NCI-H82 (cell line): Measurements from ENCODE around the gene EIF4B.

Experiments used
- DNase-seq: peaks from one replicate; lab custom pipeline; 2025; lab: John Stamatoyannopoulos, UW

Gene EIF4B

DNA sequence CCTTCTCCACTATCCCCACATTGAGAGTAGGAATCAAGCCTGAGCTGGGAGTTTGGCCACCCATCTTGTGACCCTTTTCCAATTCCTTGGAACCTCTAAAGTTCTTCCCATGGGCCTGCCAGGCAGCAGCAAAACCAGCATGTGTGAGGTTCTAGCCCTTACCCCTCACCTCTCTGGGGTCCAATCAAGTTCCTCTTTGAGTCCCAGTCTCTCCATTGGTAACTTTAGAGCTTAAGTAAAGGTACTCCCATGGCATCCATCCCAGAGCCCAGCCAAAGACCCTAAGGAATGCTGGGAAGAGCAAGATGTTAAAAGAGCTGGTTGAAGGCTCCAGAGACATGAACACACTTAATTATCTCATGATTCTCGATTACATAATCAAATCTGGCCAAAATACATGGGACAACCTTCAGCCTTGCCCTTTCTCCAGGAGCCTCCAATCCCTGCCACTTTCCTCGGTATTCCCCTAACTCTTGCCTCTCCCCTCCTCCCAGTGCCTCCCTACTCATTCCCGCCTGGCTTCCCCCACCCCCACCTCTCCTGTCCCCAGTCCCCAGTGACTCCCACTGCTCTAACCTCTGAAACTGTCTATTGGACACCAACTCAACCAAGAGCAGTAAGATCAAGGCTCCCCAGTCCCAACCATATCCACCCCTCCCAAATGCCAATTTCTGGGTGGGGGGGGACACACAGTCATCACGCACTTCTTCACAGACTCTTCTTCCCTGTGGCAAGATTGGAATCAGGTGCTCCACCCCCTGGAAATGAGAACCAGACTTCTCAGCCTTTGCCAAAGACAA is 38.8 kb downstream of the EIF4B start:
- no peak for DNase-seq

DNA sequence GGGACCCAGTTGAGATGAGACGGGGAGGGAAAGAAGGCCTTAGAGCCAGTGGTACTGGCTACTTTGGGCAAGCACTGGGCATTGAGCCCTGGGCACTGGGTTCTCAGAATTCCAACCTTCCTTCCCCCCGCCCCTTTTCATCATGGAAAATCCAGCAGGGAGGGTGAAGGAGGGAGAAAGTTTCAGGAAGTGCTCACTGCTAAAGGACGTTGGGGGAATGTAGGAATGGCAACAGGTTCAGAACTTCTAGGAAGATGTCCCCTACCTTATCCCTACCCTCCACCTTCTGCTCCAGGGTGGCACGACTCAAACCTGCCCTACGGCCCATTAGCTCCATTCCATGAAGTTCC is 39.4 kb downstream of the EIF4B start:
- no peak for DNase-seq

DNA sequence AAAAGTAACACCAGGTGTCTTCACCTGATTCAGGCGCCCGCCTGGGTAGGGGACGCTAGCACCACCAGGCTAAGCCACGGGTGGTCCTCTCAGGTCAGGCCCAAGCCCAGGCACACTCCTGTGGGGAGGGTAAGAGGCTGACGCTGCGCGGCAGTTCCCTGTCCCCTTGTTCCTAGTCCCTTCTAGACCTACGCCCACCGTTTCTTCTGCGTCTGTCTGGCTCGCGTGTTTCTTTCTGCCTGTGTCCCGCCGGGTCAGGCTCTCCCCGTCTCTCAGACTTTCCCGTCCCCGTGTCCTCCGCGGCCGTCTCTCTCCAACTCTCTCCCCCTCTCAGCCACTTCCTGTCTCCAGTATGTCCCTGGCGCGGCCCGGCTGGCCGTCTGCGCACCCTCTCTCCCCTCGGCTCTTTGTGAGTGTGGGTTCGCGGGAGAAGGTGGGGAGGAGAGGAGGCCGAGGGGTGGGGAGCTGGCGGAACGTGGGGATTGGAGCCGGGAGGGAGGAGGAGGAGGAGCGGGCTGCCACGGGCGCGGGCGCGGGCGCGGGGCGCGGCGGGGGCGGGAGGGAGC is 40.5 kb downstream of the EIF4B start:
- peak; percentile 78 for DNase-seq

DNA sequence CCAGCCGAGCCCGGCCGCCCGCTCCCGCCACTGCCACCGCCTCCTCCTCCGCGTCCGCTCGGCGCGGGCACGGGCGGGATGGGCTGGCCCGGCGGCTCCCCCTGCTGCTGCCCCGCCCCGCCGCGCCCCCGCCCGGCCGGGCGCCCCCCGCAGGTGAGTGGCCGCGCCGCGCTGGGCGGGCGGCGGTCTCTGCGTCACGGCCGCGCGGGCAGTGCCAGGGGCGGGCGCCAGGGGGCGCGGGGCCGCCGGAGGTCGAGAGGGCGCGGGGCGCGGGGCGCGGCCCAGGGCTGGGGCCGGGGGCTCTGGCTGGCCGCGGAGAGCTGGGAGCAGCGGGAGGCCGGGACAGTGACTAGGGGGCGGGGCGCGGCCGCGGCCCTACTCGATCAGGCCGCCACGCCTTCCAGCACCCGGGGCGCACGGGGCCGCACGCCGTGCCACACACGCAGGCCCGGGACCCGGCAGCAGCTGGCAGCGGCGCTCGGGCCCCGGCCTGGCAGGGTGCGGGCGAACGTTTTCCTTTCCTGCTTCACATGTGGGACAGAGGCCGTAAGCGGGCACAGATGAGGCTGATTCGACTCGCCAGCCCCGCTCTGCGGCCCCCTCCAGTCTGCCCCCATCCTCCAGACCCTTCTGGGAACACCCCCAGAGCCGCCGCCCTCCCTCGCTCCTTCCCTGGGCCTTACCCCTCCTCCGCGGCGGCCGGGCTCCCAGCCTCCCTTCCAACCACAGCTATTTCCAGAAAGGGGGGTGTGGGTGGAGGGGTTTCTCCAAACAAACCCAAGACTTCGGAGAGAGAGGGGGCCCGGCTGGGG is 41.2 kb downstream of the EIF4B start:
- DNase-seq, result peak; percentile 78

DNA sequence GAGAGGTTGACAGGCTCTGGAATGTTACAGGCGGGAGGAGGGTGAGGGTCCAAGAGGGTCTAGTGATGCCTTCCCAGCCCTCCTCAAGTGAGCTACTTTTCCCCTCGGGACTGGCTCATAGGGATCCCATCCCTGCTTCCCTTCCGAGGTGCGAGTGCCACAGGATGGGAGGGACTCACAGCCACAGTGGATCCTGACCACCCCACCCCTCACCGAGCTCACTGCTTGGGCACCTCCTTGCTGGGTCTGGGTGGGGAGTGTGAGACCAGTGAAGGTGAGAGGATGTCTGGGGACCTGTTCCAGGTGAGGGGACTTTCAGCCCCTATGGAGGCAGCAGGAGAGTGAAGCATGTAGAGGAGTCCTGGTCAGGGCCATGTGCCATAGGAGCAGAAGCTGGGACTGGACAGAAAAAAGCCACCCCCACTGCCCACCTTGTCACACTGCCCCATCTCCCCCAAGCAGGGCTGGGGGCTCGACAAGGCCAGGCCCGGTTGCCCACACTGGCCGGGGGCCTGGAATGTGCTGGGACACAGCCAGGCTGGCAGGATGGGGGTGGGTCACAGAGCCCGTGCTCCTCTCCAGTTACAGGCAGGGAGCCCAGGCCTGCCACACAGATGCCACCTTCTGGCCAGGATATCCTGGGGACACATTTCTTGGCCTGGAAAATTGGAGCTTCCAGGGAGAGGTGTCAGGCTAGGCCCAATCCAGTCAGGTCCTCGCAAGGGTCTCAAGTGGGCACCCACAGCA is 42.0 kb downstream of the EIF4B start:
- peak; percentile 47 for DNase-seq

DNA sequence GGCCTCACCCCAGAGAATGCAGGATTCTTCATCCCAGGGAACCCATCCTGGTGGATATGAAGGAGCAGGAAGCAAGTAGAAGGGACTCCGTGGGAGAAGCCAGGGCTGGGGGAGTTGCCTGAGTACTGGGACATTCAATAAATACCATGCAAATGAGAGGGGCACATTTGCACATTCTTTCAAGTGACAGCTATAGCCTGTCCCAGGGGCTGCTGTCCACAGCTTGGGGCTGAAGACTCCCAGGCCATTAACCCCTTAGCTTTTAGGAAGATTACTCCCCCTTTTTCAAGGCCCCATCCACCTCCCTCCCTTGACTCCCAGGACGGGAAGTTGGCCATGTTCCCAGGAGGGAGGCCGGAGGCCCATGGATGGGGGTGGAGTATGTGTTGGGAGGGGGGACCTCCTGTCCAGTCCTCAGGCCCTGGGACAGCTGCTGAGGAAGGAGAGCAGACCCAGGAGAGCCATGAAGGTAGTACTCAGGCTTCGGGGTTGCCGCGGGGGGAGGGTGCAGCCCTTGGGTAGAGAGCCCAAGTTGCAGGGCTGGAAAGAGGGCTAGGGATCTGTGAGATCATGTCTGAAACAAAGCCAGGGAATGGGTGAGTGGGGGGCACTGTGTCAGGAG is 42.6 kb downstream of the EIF4B start:
- no peak for DNase-seq

DNA sequence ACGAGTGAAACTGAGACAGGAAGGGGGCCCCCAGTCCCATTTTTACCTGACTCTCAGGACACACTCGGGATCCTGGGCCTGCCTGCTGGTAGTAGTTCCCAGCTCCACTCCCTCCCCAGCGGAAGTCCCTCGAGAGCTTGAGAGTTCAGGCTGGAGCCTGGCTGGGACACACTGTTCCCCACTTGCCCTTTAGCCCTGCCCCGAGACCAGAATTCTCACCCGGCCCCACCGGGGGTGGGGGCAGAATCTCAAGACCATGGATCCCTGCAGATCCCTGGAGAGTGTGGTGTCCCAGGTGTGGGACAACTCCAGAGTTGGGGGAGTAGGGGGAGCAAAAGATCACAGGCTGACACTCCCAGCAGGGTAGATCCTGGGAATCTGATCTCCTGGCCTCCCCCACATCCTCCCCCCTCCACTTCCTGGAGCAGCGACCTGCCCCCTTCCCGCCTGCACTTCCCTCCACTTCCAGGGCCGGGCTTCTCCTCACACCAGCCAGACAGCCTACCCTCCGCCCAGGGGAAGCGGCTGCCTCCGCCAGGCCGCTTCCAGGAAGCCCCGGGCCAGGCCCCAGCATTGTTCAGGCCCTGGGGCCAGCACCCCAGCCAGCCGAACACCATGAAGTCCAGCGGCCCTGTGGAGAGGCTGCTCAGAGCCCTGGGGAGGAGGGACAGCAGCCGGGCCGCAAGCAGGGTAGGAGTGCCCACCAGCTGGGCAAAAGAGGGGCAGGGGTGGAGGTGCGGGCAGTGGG is 43.5 kb downstream of the EIF4B start, which contains the start of gene TNS2:
TSS of gene TNS2 (plus strand) at position 495 of the 748 bp plus-strand sequence. CDS start at position 616, 121 bp downstream.
- peak; percentile 59 for DNase-seq

DNA sequence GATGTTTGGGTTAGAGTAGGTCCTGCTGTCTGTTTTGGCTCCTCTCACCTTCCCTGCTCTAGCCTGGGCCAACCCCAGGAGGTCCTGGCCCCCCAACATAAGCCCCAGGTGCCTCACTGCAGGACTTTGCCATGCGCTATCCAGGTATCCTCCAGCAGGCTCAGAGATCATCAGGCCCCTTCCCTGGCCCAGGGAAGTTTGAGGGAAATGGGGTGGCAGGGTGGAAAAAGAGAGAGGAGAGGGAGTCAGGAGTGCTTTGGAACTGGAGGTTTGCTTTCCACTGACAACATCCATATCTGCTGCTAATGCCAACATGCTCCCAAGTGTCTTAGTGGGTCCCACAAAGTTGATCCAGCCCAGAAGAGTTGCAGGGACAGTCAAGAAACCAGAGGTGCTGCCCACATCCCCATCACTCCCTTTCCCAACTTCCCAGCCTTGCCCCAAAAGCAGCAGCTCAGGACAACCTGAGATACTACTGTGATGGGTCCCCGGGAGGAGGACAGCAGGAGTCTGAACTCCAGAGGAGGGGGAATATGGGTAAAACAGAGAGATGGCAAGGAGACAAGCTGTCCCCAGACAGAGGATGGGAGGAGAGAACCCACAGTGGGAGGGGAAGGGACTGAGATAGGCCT is 44.3 kb downstream of the EIF4B start:
- DNase-seq, result no peak

DNA sequence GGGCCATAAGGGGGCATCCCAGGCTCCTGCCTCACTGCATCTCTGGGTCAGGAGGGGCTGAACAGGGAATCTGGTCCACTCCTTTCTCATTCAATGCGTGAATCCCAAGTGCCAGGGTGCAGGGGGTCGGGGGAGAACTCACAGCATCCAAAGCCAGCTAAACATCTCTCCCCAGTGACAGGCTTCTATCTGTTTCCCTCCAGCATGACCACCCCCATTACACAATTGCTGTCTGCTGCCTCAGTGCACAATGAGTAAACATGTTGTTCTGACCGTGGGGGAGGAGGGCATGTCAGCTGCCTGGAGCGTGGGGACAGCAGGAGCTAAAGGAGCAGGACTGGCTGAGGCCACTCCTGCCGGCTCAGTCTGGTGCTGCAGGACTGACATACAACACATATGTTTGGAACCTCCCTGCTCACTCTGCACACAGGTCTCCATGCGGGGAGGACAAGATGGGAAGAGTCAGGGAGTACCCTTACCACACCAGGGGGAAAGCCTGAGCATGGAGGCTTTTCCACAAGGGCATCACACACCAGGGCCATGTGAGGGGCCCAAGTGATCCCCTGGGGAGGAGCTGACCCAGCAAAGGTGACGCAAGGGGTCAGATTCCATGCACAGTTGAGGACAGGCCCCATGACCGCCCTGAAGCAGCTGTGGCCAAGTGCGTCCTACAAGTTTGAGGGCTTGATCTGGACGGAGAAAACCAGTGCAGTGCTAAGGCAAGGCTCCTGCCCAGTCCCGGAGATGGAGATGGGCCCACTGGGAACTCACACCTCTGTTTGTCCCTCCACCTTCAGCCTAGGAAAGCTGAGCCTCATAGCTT is 45.0 kb downstream of the EIF4B start:
- DNase-seq, result peak; percentile 28

DNA sequence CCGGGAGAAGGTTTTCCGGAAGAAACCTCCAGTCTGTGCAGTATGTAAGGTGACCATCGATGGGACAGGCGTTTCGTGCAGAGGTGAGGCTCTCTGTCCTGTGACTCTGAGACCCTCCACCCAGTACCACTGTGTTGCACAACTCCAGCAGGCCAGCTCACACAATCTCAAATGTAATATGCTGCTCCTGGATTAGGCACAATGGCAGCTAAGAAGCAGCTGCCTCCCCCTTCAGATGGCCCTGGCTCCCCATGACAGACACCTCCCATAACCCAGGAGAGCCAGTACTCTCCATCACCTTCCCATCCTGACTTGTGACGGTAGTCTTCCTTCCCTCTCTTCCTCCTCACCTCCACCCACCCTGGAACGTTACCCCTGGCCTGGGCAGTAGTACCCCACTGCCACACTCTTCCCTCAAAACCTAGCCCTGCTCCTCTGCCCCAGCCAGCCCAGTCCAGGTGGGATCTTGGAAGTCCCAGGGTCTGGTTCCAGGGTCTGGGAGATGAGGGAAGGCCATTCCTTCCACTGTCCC is 45.7 kb downstream of the EIF4B start:
- DNase-seq, result no peak

DNA sequence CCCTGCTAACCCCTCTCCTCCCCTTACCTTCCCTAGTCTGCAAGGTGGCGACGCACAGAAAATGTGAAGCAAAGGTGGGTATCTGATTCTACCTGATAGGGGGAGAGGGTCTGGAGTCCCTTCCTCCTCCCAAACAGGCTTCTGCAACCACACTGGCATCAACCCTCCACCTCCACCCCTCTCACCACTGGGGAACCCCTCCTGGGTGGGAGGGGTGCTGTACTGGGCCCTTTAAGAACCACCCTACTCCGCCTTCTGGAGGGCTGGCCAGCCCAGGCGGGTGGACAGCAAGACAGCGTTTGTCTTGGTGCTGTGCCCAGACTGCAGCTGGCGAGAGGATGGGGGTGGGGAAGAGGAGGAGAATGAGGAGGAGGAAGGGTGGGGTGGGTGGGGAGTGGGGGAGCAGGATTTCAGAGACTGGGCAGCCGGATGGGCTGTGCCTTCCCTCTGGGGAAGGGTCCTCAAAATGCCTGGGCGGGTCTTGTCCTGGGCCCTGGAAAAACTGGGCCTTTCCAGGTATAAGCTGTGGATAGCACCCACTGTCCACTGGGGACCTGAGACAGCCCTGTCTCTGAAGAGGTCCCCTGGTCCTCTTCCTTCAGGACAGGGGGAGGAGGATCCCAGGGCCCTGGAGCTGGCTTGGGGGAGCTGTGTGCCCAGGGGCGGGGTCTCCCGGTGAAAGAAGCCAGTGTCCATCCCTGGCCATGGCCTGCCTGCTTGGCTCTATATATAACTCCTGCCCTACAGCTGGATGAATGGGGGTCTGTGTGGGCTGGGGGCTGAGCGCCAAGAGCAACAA is 46.4 kb downstream of the EIF4B start:
- no peak for DNase-seq

DNA sequence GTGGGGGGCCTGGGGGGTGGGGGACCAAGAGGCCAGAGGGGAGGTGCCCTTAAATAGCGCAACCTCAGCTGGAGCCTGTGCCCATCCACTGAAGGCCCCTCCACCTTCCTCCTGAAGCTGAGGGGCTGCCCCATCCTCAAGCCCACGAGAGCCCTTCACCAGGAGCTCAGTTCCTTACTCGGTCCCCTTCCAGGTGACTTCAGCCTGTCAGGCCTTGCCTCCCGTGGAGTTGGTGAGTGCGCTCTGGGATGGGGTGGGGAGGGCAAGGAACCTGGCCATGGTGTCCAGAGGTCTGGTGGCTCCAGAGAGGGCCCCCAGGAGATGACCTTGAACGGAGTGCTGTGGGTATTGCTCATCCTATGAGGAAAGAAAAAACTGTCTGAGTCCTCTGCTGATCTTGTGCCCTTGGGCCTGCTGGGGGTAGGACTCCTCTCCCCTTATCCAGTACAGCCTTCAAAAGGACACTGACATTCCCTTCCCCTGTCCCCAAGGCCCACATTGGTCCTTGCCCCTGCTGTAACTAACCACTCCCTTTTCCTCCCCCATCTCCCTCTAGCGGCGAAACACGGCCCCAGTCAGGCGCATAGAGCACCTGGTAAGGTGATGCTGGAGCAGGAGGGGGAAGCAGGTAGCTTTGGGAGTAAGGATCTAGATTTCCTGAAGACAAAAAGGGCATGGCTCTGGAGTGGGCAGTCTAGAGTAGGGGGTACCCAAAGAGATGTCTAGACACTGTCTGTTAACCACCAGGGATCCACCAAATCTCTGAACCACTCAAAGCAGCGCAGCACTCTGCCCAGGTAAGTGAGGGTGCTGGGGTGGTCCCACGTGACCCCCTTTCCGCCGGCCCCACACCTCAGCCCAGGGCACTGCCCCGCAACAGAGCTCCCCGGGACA is 47.2 kb downstream of the EIF4B start:
- DNase-seq, result peak; percentile 60

DNA sequence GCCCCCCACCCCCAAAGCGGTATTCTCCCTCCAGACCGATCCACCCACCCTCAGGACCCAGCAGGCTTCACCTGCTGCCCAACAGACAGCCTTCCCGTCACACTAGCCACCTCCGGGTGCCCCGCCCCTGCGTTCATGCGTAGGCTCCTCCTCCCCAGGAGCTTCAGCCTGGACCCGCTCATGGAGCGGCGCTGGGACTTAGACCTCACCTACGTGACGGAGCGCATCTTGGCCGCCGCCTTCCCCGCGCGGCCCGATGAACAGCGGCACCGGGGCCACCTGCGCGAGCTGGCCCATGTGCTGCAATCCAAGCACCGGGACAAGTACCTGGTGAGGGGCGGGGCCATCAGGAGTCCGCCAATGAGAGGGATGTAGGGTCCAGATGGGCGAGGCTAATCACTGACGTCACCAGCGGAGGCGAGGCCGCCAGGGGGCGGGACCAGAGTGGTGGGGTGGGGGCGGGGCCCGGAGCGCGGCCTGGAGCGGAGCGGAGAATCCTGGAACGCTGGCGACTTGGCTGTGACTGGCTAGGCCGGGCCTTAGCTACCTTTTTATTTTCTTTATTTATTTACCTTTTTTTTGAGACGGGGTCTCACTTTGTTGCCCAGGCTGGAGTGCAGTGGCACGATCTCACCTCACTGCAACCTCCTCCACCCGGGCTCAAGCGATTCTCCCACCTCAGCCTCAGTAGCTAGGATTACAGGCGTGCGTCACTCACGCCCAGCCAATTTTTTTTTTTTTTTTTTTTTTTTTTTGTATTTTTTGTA is 48.0 kb downstream of the EIF4B start:
- DNase-seq, result peak; percentile 97

DNA sequence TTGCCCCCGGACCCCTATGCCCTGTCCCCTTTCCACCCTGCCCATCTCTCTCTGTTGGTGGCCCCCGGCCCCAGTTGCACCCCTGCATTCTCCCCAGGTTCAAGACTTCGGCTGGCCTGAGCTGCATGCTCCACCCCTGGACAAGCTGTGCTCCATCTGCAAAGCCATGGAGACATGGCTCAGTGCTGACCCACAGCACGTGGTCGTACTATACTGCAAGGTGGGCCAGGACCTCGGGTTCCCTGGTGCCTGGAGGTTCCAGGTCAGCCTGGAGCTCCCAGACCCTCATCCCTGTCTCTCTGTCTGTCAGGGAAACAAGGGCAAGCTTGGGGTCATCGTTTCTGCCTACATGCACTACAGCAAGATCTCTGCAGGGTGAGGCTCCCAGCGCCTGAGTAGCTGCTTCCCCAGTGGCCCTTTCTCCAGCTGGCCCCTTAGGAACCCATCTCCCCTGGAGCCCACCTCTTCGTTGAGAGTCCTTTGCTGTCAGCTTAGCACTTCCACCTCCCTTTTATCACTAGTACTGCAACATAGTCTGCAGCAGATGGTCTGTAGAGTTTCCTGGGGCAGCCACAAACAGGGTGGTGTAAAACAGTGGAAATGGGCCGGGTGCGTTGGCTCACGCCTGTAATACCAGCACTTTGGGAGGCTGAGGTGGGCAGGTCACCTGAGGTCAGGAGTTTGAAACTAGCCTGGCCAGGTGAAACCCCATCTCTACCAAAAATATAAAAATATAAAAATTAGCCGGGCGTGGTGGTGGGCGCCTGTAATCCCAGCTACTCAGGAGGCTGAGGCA is 49.4 kb downstream of the EIF4B start:
- peak; percentile 31 for DNase-seq

DNA sequence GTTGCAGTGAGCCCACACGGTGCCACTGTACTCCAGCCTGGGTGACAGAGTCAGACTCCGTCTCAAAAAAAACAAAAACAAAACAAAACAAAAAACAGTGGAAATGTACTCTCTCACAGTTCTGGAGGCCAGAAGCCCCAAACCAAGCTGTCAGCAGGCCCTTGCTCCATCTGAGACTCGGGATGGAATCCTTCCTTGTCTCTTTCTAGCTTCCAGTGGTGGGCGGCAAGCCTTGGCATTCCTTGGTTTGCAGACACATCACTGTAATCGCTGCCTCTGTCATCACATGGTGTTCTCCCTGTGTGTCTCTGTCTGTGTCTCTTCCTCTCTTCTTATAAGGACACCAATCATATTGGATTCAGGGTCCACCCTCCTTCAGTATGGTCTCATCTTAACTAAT is 50.0 kb downstream of the EIF4B start:
- DNase-seq, result no peak

DNA sequence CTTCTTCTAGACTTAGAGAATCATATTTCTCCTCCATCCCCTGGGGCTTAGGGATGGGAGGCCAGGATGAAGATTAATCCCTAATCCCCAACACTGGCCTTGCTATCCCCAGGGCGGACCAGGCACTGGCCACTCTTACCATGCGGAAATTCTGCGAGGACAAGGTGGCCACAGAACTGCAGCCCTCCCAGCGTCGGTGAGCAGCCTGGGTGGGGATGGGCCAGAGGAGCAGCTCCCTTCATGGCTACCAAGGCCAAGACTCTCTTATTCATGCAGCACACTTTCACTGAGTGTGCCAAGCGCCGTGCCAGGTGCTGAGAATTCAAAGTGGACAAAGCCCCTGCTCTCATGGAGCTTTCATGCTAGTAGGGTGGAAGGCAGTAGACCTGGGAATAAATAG is 50.6 kb downstream of the EIF4B start:
- peak; percentile 51 for DNase-seq
